IMR-90 (cell line): ENCODE data around the gene GLS2. TPM values are rescaled to one million over a fixed set of nuclear protein-coding genes. Genes with fewer than 3 reads are reported as not detected.
"Not testable (repeated sequence)": the region's sequence is repeated elsewhere in the genome, so short reads cannot be mapped to it uniquely, and the experiment has no call there.

Experiments used
- ATAC-seq: fragments of 200-7000 bp; cut with Tn5 transposase; 2 replicates; pipeline ENCODE4 v1.9.1; 2020; ENCODE audit warnings: low read depth, mild to moderate bottlenecking, moderate library complexity
- BruUV-seq: library from RNA; stranded (reverse); fragments of 400-500 nt; replicated peaks from 2 replicates; lab custom pipeline; 2021; lab: Mats Ljungman, UMichigan
- CTCF ChIA-PET: fragments of 300-600 bp; formaldehyde crosslinking; extraction: SDS; loops from one replicate; lab custom pipeline; 2021; ENCODE audit warnings: antibody characterized with exemption; lab: Yijun Ruan, JAX
- POLR2A ChIA-PET: fragments of 300-600 bp; sonication (Branson Sonifier 250); formaldehyde crosslinking; loops from one replicate; lab custom pipeline; 2022; ENCODE audit warnings: antibody characterized with exemption; ENCODE audit not compliant: unreplicated experiment; lab: Charles Lee
- DNase-seq: peaks from one replicate; pipeline ENCODE4 v3.0.0; 2013
- H2AFZ ChIP-seq: replicated peaks from 2 replicates; pipeline ENCODE3; 2013; ENCODE audit warnings: low read length, mild to moderate bottlenecking; ENCODE audit not compliant: poor library complexity
- H2AK5ac ChIP-seq: 2 replicates; pipeline ENCODE4 v1.6.1; 2013; ENCODE audit warnings: low read depth, low read length, inconsistent platforms
- H2AK9ac ChIP-seq: replicated peaks from 2 replicates; pipeline ENCODE3; 2013; ENCODE audit warnings: mild to moderate bottlenecking, low read depth, low read length, moderate library complexity; ENCODE audit not compliant: poor library complexity
- H2BK120ac ChIP-seq: 2 replicates; pipeline ENCODE4 v1.6.1; 2013; ENCODE audit warnings: low read depth, low read length, inconsistent platforms
- H2BK15ac ChIP-seq: 3 replicates; pipeline ENCODE4 v1.6.1; 2013; ENCODE audit warnings: low read depth, low read length, inconsistent platforms
- H2BK20ac ChIP-seq: 2 replicates; pipeline ENCODE4 v1.6.1; 2013; ENCODE audit warnings: low read depth, mild to moderate bottlenecking, inconsistent platforms, low read length, moderate library complexity
- H2BK5ac ChIP-seq: 2 replicates; pipeline ENCODE4 v1.6.1; 2013; ENCODE audit warnings: mild to moderate bottlenecking, low read depth, low read length, inconsistent platforms; ENCODE audit not compliant: poor library complexity, severe bottlenecking
- H3K14ac ChIP-seq: replicated peaks from 2 replicates; pipeline ENCODE4 v1.6.1; 2013; ENCODE audit warnings: low read depth, low read length, inconsistent platforms
- H3K18ac ChIP-seq: 2 replicates; pipeline ENCODE4 v1.6.1; 2013; ENCODE audit warnings: low read depth, low read length, control low read depth
- H3K23ac ChIP-seq: 2 replicates; pipeline ENCODE4 v1.6.1; 2013; ENCODE audit warnings: low read depth, low read length, inconsistent platforms
- H3K27ac ChIP-seq: 2 replicates; pipeline ENCODE4 v1.5.1; 2013; ENCODE audit warnings: mild to moderate bottlenecking, control low read depth, low read length; ENCODE audit not compliant: insufficient read depth
- H3K27me3 ChIP-seq: 2 replicates; pipeline ENCODE4 v1.6.1; 2013; ENCODE audit warnings: low read length; ENCODE audit not compliant: control insufficient read depth, insufficient read depth
- H3K36me3 ChIP-seq: 2 replicates; pipeline ENCODE4 v1.6.1; 2013; ENCODE audit warnings: low read length, mixed read lengths; ENCODE audit not compliant: control insufficient read depth, insufficient read depth
- H3K4ac ChIP-seq: 2 replicates; pipeline ENCODE4 v1.6.1; 2013; ENCODE audit warnings: low read depth, low read length, inconsistent platforms
- H3K4me1 ChIP-seq: 2 replicates; pipeline ENCODE4 v1.6.1; 2013; ENCODE audit warnings: low read length, mixed read lengths; ENCODE audit not compliant: control insufficient read depth, insufficient read depth
- H3K4me2 ChIP-seq: 2 replicates; pipeline ENCODE4 v1.6.1; 2013; ENCODE audit warnings: low read depth, mild to moderate bottlenecking, control low read depth, low read length, moderate library complexity
- H3K4me3 ChIP-seq: 2 replicates; pipeline ENCODE4 v1.5.1; 2013; ENCODE audit warnings: low read depth, mild to moderate bottlenecking, control low read depth, low read length, moderate library complexity; ENCODE audit not compliant: insufficient read depth
- H3K56ac ChIP-seq: 2 replicates; pipeline ENCODE4 v1.6.1; 2013; ENCODE audit warnings: low read length, inconsistent platforms; ENCODE audit not compliant: insufficient read depth; ENCODE audit errors: extremely low read depth
- H3K79me1 ChIP-seq, 2 experiments: 2 replicates each; pipeline ENCODE4 v1.6.1; 2013; ENCODE audit warnings: low read length in 2 of 2, inconsistent platforms in 1 of 2, low read depth in 1 of 2
- H3K9ac ChIP-seq: 2 replicates; pipeline ENCODE4 v1.6.1; 2013; ENCODE audit warnings: low read depth, low read length, control low read depth
- H3K9me1 ChIP-seq: 2 replicates; pipeline ENCODE4 v1.6.1; 2013; ENCODE audit warnings: low read length, inconsistent platforms; ENCODE audit not compliant: insufficient read depth
- H3K9me3 ChIP-seq: 2 replicates; pipeline ENCODE4 v1.6.1; 2013; ENCODE audit warnings: low read length; ENCODE audit not compliant: control insufficient read depth, insufficient read depth
- H4K20me1 ChIP-seq: 2 replicates; pipeline ENCODE4 v1.6.1; 2013; ENCODE audit warnings: low read length, inconsistent platforms; ENCODE audit not compliant: insufficient read depth
- H4K5ac ChIP-seq: 2 replicates; pipeline ENCODE4 v1.6.1; 2013; ENCODE audit warnings: mild to moderate bottlenecking, low read depth, low read length, control low read depth
- H4K8ac ChIP-seq, 2 experiments: 2 replicates each; pipeline ENCODE4 v1.6.1; 2013; ENCODE audit warnings: low read depth in 2 of 2, low read length in 2 of 2, control low read depth in 1 of 2, inconsistent platforms in 1 of 2
- H4K91ac ChIP-seq: 2 replicates; pipeline ENCODE4 v1.6.1; 2013; ENCODE audit warnings: low read depth, low read length, inconsistent platforms; ENCODE audit not compliant: insufficient read depth
- WGBS, 2 experiments: methylation state at CpG; one replicate each; pipeline versions ENCODE4 v1.1.5 to v1.1.7; 2013; ENCODE audit warnings: missing lambda C conversion rate in 2 of 2; ENCODE audit not compliant: insufficient read length in 1 of 2; ENCODE audit errors: extremely low coverage in 2 of 2; 5-methylcytosine and 5-hydroxymethylcytosine counted together
- dilution Hi-C: fragments of 300-500 bp; cut with HindIII; formaldehyde crosslinking; loops from one replicate; pipeline ENCODE4 v1.14.3; 2018; ENCODE audit warnings: low sequenced_read_pairs; ENCODE audit not compliant: unreplicated experiment
- in situ Hi-C: fragments of 300-500 bp; cut with MboI; formaldehyde crosslinking; loops from 3 replicates; pipeline ENCODE4 v1.14.3; 2019; ENCODE audit warnings: low sequenced_read_pairs, inconsistent platforms, mixed read lengths
- intact Hi-C: fragments of 100-400 bp; cut with micrococcal nuclease; formaldehyde crosslinking; loops from 2 replicates; pipeline ENCODE4 v1.10.0; 2022
- polyA plus RNA-seq, 3 experiments: library from polyadenylated mRNA; depleted of rRNA; stranded (reverse); fragments of >200 nt; gene quantifications; 2 replicates each; pipeline ENCODE4 v1.2.3, GENCODE V29; 2012; ENCODE audit warnings: low replicate concordance in 1 of 3
- total RNA-seq: library from RNA; depleted of rRNA; stranded (reverse); fragments of >200 nt; gene quantifications from 2 replicates; pipeline ENCODE4 v1.2.3, GENCODE V29; 2012

The GLS2 gene
- total and polyA plus RNA-seq, 2 of the 4 experiments (the other 2 are of a cell fraction) = 0.21 to 0.36 TPM

- ATAC-seq, H4K8ac ChIP-seq, H3K36me3 ChIP-seq, POLR2A ChIA-PET, H3K9ac ChIP-seq, H4K20me1 ChIP-seq, H2AK9ac ChIP-seq, H2BK20ac ChIP-seq, H2BK15ac ChIP-seq, BruUV-seq, H2AFZ ChIP-seq, H4K91ac ChIP-seq, DNase-seq, in situ Hi-C loops, H2BK120ac ChIP-seq, H4K5ac ChIP-seq, H3K4ac ChIP-seq, H3K4me1 ChIP-seq, H3K4me2 ChIP-seq, intact Hi-C loops, H3K27ac ChIP-seq, H3K23ac ChIP-seq, H2AK5ac ChIP-seq, H3K27me3 ChIP-seq, H3K79me1 ChIP-seq, CTCF ChIA-PET, H3K56ac ChIP-seq, H3K18ac ChIP-seq, dilution Hi-C loops, H3K9me3 ChIP-seq, H2BK5ac ChIP-seq, H3K9me1 ChIP-seq, H3K14ac ChIP-seq, H3K4me3 ChIP-seq: not testable (repeated sequence)
- no CpG with 5 or more reads among the region's 14 CpGs for WGBS, 2 experiments
Measured at GRCh38 chr12:56498126-56498902, 10.4 kb upstream of the GLS2 start.
